GM19397 (cell line): ENCODE measurements around the gene LIPT2.
A peak's percentile ranks its signal among the peaks of the same experiment; 100 is the strongest.
"Not testable (repeated sequence)": the region's sequence is repeated elsewhere in the genome, so short reads cannot be mapped to it uniquely, and the experiment has no call there.

Experiments
- ATAC-seq: cut with Tn5 transposase; IDR thresholded peaks from one replicate; pipeline ENCODE4 v1.9.1; 2021; ENCODE audit warnings: mild to moderate bottlenecking, moderate library complexity; ENCODE audit not compliant: unreplicated experiment

LIPT2 gene

DNA sequence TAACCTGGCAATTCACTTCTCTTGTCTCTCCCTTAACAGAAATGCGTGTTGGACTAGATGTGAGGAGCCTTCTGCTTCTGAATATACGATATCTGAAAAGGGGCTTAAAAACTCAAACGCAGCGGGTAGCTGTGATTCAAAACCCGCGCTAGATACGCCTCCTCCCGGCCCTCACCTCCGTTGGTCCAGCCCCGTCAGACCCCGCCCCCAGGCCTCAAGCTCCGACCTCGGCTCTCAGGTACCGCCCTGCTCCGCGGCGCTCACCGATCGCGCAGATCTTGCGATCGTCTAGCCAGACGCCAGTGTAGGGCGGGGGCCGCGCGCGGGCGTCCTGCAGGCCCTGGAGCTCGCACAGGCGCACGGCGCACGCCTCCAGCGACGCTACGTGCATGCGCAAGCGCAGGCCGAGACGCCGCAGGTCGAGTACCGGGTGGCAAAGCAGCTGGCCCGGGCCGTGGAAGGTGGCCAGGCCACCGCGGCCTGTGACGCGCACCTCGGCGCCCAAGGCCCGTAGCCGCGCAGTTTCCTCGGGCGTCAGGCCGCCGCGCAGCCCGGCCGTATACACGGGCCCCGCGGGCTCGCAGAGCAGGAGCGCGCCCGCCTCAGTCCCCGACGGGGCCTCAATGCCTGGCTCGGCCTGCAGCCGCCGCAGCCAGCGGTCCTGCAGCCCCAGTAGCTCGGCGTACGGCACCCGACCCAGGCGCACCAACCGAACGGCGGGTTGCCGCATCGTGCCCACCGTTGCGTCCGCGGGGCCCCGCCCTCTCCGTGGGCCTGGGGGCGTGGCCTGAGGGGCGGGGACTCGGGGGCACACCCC, at the start of gene LIPT2:
Gene LIPT2, minus strand, starts transcription at position 751 of the 817 bp plus-strand sequence. Its CDS starts 21 bp downstream, at position 730.
- peak; percentile 96 for ATAC-seq

- ATAC-seq, result no peak
Observed at GRCh38 chr11:74541466-74541865, 47.9 kb upstream of the LIPT2 start.

GRCh38 chr11:74540270-74540669, 46.7 kb upstream of the LIPT2 start:
- no peak for ATAC-seq

DNA sequence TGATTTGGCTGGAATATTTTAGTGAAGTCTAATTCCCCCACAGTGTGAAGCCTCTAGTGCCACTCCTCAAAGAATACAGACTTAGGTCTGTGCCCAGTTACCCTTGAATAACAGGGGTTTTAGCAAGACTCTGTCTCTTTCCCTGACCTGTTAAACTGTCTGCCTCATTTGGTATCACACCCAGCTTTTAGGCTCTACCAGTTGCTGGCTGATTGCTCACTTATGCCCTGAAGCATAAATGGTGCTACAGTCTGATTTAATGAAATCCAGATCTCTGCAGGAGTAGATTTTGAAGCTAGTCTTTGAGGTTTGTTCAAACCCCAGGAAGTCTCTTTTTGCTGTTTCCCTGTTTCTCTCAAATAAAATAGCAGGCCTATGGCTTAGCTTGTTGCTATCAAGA, 45.2 kb upstream of the LIPT2 start:
- no peak for ATAC-seq

DNA sequence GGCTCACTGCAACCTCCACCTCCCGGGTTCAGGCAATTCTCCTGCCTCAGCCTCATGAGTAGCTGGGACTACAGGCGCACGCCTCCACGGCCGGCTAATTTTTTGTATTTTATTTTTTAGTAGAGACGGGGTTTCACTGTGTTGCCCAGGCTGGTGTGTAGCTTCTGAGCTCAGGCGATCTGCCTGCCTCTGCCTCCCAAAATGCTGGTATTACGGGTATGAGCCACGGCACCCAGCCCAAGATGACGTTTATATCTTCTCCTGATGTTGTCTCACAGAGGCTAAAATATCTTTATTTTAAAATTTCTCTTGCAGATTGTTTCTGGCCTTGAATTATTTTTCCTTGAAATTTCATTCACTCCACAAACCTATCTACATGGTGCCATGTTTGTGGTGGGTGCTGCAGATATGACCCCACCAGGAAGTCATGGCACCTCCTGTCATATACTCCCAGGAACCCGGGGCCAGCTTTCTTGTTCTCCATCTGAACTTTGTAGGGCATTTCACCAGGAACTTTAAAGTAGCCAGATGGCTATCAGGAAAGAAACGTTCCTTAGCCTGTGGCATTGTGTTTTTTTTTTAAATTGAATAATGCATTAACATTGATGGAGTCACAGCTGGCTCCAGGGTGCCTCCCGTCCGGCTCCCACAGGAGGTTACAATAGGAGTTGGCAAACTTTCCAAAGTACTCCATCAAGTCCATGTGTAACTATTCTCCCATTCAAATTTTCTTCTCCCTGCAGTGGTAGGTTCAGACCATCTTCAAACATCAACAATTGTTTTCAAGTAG, 42.0 kb upstream of the LIPT2 start:
- no peak for ATAC-seq

- ATAC-seq, result not testable (repeated sequence)
Observed at GRCh38 chr11:74534946-74535275, 41.4 kb upstream of the LIPT2 start.

DNA sequence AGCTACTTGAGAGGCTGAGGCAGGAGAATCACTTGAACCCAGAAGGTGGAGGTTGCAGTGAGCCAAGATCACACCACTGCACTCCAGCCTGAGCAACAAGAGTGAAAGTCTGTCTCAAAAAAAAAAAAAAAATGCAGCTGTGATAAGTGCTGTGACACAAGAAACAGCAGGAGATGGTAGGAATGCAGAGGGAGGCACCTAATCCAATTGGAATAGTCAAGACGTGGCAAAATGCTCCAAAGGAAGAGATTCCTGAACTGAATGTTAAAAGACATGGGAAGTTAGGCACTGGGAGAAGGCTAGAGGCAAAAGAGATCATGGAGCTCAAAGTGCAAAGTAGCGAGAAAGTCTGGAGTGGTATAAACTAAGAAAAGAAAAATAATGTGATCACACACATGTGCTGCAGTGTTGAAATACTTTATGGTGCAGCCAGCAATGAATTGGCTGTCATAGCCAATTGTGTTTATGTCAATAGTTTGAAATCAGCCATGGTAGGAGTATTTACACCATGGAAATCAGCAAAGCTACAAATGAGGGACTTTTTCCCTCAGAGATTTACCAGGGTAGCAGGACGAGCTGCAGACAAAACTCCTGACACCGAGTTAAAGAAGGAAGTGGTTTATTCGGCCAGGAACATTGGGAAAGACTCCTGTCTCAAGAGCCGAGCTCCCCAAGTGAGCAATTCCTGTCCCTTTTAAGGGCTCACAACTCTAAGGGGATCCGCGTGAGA, 40.9 kb upstream of the LIPT2 start:
- no peak for ATAC-seq

- ATAC-seq, result no peak
Observed at GRCh38 chr11:74533421-74533820, 39.9 kb upstream of the LIPT2 start.

DNA sequence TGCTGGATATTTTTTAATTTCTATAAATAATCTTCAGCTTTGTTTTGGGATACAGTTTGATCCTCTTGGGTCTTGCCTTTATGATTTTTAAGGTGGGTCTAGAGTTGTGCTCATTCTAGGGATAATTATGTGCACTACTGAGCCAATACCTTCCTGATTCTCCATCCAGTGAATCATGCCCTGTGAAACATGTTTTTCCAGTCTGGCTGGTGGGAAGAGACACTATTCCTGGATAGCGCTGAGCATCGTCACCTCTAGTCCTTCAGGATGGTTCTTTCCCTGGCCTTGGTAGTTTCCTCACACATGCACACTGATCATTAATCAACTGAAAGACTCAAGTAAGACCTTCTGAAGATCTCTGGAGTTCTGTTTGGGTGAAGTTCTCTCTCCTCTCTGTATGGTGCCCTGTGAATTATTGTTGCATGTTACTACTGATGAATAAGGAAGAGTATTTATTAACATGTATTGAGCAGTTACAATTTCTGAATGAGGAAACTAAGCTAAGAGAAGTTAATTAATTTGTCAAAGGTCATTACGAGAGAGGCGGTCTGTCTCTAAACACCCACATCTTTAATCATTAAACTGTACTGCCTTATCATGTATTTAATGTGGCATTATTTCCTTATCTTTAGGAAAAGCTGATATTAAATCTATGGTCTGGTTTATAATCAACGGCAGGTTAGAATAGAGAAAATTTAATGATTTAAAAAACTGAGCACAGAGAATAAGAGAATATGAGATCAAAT, 39.1 kb upstream of the LIPT2 start:
- no peak for ATAC-seq

DNA sequence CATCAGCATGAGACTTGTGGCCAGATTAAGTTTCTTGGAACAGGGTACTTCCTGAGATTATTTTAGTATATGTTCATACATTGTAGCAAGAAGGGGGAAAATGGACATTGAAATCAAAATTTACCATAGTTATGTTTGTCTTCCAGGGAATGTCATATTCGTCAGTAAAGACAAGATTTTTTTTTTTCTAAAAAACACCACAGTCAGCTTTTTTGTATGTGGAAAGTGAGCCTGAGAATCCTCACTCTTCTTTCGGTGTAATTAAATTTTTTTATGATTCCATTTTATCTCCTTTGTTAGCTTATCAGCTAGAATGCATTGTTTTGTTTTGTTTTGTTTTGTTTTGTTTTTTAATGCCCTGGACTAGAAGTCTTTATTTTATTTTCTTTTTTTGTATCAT, 31.5 kb upstream of the LIPT2 start:
- ATAC-seq, result no peak

- no peak for ATAC-seq
Observed at GRCh38 chr11:74524501-74524900, 31.0 kb upstream of the LIPT2 start.

DNA sequence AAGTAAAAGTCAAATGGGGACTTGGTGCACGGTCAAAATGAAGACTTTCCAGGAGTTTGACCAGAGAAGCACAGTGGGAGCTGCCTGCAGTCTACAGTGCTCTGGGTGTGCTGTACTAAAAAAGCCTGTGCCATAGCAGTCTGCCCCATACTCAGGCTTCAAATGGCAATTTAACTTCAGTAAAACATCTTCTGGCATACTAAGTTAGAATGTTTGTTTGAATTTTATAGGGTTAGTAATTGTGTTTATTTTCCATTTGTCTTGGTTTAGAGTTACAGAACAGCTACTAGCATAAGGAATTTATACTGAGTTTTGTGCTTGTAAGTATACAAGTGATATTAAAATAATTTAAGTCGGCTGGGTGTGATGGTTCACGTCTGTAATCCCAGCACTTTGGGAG, 29.3 kb upstream of the LIPT2 start:
- no peak for ATAC-seq

DNA sequence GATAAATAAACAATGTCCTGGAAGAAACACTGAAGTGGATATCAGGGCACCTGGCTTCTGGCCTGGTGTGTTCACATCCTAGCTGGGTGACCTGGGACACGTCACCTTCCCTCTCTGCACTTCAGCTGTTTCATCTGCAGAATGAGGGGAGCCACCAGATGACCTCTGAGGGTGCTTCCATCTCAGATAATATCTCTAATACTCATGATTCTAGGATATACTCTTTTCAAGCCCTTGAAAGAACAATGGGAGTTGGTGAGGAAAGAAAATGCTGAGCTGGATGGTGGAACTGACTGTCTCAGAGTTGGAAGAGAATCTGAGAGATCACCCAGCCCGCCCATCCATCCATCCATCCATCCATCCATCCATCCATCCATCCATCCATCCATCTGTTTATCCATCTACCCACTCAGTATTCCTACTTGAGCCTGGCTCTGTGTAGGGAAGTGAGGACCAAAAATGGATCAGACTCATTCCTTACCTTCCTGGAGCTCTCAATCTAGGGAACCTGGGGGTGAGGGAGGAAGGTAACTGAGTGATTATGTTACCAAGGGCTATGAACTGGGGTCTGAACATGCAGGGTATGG, 28.2 kb upstream of the LIPT2 start:
- ATAC-seq, result no peak

GRCh38 chr11:74520927-74521665, 27.6 kb upstream of the LIPT2 start:
- no peak for ATAC-seq

GRCh38 chr11:74520316-74520715, 26.8 kb upstream of the LIPT2 start:
- no peak for ATAC-seq

- ATAC-seq, result no peak
Observed at GRCh38 chr11:74519710-74520109, 26.2 kb upstream of the LIPT2 start.

DNA sequence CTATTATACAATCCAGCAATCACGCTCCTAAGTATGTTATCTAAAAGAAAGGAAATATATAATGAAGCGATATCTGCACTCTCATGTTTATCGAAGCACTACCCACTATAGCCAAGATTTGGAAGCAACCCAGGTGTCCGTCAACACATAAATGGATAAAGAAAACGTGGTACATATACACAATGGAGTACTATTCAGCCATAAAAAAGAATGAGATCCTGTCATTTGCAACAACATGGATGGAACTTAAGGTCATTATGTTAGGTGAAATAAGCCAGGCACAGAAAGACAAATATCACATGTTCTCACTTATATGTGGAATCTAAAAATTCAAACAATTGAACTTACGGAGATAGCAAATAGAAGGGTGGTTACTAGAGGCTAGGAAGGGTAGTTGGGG, 24.1 kb upstream of the LIPT2 start:
- not testable (repeated sequence) for ATAC-seq

DNA sequence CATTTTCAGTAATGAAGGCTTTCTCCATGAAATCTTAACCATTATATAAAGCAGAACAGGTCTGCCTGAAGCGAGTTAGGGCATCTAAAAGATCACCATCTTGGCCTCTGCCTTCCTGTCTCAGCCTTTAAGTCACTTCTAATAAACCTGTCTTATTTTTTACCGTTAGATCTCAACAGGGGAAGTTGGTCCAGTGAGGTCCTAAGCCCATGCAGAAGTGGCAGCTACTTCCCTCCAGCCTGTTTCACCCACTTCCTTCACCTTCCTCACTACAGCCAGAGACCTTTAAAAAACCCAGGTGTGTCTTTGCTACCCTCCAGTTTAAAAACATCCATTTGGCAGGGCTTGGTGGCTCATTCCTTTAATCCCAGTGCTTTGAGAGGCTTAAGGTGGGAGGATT, 14.1 kb upstream of the LIPT2 start:
- ATAC-seq, result no peak

GRCh38 chr11:74506823-74507222, 13.3 kb upstream of the LIPT2 start:
- ATAC-seq, result no peak

DNA sequence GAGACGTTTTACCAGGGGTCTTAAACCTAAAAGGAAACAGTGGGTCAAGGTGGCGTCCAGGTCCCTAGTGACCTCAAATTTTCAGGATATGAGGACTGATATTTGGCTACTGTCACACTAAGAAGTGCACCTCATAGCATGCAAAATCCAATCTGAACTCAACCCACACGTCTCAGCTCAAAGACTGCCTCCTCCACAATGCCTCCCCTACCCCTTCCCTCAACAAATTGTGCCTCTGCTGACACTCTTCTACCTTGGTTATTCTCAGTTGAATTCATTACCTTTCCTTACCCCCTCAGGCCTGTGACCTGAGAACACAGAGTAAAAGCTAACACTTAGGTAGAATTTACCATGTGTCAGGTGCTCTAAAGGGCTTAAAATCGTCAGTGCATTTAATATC, 12.4 kb upstream of the LIPT2 start:
- ATAC-seq, result no peak
